Amniotic epithelial cell (primary cell): Measurements from ENCODE around the gene CERS6.
"Not testable (repeated sequence)": the region's sequence is repeated elsewhere in the genome, so short reads cannot be mapped to it uniquely, and the experiment has no call there.

Experiments used
- DNase-seq: peaks from one replicate; pipeline ENCODE4 v3.0.0-alpha.2; 2010; ENCODE audit warnings: low read depth

CERS6 gene

DNA sequence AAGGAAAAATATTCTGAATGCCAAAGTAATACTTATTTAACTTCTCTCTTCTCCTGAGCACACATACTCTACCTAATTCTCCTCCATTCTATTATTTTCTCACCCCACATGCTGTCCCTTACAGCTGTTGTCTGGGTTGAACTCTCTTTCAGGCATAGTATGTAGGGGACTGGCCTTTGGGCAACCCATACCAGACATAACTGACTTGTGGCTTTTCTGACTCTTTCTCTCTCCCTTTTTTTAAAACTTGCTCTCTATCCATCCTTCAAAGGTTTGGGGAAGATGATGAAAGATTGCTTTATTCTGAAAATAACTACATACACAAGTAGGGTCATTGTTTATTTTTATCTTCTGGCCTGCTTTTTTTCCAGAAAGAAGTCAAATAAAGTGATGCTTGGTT, 276.4 kb downstream of the CERS6 start:
- DNase-seq = no peak

- no peak for DNase-seq
Observed at GRCh38 chr2:168734199-168734760, 278.2 kb downstream of the CERS6 start.

DNA sequence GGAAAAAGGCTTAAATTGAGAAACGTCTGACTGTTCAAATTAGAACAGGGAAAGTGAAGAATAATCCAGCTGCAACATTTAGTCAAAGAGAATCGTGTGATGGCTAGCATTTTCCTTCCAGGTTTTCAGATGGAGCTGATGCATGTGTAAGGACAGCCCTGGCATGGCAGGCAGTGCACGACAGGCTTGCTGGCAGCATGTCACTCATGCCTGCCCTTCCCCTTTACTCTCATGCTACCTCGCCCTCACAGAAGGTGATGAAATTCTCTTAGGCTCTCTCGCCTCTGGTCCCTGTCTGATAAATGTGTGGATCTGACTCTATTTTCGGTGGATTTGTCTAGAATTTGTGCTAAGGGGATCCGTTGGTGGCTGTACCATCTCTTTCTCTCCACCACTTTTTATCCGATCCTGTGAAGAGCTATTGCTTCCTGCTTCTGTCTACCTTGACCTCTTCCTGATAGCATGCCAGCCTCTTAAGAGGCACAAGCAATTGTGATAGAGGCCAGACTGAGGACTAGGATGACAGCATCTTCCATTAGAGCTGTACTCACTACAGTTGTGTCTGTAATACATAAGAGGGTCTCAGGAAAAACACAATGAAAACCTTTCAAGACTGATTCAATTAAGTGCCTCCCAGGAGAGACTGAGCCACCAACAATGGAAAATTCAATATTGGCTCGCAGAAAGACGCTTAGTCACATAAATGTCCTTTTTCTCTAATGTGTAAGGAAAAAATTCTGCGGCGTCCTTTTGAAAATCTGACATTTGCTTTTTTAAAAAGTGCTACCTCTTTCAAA, 280.8 kb downstream of the CERS6 start:
- DNase-seq = no peak

DNA sequence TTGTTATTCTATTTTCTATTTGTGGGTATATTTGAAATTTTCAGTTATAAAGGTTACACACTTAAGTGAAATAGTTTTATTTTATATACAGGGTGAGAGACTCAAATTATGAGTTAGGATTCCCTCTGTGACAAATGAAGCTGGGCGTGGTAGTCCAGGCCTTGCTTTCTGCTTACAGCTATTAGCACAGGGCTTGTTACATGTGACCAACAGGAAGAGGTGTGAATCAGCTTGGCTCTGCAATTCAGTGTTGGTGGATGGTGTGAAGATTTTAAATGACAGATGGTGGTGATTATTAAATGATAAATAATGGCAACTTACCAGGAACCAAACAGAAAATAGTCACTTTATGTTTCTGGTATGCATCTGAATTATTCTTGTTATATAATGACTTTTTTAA, 282.0 kb downstream of the CERS6 start:
- DNase-seq = no peak

DNA sequence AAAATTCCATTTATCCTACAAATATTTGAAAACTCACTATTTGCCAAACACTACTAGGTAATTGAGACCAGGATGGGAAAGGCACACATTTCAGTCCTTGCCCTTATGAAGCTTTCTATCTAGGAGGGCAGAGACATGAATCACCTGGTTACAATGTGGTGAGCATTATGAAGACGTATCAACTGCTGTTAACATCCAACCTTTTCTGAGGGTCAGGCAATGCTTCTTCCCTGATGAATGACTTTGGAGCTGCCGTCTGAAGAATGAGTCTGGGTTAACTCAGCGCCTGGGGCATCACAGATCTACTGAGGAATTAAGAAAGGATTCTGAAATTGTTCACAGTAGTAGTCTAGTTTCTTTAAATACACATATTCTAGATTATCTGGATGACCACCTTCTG, 284.3 kb downstream of the CERS6 start:
- peak; percentile 69 for DNase-seq

- DNase-seq = no peak
Observed at GRCh38 chr2:168740788-168741187, 284.7 kb downstream of the CERS6 start.

DNA sequence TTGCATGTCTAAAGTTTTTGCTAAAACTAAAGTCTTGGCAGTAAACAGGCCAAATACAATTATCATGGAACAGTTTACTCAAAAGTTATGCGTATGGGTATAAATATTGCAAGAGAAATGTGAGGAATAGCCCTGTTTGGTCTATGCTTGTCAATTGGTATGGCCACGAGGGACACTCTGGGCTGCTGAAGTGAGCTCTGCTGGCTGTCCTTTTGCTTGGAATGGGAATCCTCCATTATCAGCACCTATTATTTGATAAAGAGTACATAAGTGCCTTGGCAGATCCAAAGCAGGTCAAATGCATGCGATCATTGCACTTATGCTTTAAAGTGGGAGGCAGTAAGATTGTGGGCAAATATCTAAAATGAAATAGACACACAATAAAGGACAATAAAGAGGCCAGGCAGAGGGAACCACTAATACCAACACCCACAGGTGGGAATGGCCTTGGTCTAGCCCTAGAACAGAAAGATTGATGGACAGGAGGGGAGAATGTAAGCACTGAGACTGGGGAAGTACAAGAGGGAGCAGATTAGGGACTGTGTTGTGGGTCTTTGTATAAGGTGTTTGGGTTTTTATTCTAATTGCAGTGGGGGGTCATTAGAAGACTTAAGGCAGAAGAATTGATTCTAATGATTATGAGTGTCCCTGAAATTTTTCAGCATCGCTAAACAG, 286.3 kb downstream of the CERS6 start:
- DNase-seq = no peak

DNA sequence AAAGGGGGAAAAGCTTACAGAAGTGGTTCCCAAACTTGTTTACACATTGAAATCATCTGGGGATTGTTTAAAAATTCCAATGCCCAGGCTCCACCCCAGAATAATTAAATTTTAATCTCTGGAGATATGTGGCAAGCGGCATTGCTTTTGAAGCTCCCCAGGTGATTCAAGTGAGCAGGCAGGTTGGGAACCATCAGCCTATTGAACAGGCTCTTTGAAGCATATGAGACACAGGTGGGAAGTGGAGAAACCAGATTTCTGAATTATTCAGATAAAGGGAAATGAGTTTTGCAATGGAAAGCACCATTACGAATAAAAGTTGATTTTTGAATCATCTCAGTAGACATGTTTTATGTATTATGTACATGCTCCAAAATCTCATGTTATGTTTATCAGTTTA, 288.8 kb downstream of the CERS6 start:
- no peak for DNase-seq

DNA sequence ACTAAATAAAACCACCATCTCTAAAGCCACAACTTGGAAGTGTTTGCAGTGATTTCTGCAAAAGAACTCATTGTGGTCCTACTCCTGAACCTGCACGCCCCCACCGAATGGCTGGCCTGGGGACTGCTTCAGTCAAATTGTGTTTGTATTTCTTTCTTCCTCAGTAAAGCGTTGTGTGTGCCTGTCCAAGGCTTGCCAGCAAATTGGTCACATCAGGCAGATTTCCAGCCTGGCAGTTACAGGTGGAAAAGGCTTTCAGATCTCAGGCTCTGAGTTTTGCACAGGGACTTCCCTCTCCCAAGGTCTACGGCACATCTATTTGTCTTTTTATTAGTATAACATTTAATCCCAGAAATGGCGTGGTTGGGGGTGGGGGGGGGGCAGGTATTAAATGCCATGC, 292.4 kb downstream of the CERS6 start:
- no peak for DNase-seq

- DNase-seq = no peak
Observed at GRCh38 chr2:168749297-168749696, 293.2 kb downstream of the CERS6 start.

- DNase-seq = no peak
Observed at GRCh38 chr2:168751104-168751740, 295.1 kb downstream of the CERS6 start.

- DNase-seq = no peak
Observed at GRCh38 chr2:168752361-168752760, 296.3 kb downstream of the CERS6 start.

GRCh38 chr2:168753765-168754329, 297.8 kb downstream of the CERS6 start:
- DNase-seq = no peak

DNA sequence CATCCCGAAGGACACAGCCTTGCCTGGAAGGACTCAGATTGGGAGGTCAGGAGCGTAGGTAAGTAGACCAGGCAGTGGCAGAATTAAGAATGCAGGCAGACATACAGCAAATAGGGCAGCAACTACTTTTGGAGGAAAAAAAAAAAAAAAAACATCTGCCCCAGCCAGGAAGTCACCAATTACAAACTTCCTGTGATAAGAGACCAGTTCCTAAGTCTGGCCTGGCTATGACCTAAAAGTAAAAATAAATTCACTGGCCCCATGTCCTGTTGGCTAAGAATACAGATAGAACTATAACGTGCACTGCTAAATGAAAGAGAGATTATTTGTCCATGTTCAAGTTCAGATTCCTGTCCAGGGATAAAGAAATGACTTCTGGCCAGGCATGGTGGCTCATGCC, 301.2 kb downstream of the CERS6 start:
- no peak for DNase-seq

- peak; percentile 55 for DNase-seq
Observed at GRCh38 chr2:168758970-168759820, 303.1 kb downstream of the CERS6 start.

GRCh38 chr2:168765401-168765800, 309.3 kb downstream of the CERS6 start:
- no peak for DNase-seq

DNA sequence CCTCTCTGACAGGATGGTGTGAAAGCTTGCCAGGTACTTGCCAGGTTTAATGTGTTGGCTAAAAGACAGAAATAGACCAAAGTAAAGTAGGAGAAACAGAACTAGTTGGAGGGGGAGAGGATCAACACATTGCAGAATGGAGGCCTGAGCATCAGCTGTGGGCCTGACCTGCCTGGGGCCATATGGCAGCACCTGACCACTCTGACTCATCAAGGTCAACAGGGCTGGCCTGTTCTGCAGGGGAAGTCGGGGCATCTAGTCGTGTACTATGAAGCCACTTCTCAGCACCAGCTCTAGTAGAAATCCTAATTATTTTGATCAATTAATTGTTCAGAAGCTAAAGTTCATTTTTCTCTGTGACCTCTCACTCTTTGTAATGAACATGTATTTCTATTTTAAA, 310.5 kb downstream of the CERS6 start:
- DNase-seq = no peak

DNA sequence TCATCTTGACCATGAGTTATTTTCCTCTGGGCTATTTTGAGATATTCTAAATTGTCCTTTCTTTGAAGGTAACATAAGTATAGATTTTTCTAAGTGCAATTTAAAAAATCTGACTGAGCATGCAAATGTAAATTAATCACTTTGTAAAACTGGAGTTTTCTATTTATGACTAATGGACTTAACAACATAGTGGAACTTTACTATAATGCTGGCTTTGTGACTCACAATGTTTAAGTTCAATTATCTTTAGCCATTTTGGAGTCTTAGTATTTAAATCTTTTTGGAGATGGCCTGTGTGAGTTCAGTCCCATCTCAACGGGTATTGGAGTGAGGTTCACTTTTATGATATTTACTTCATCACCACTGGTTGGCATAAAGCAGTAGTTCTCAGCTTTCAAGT, 311.2 kb downstream of the CERS6 start:
- no peak for DNase-seq

GRCh38 chr2:168768357-168768756, 312.3 kb downstream of the CERS6 start:
- DNase-seq = not testable (repeated sequence)

- peak; percentile 84 for DNase-seq
Observed at GRCh38 chr2:168770796-168771195, 314.7 kb downstream of the CERS6 start.

GRCh38 chr2:168772704-168773103, 316.6 kb downstream of the CERS6 start:
- no peak for DNase-seq

- DNase-seq = no peak
Observed at GRCh38 chr2:168773128-168773527, 317.1 kb downstream of the CERS6 start.
